Brain microvascular endothelial cell (primary cell): Measurements from ENCODE around the gene PARP3.

Experiments
- DNase-seq: peaks from one replicate; pipeline ENCODE4 v3.0.0-alpha.2; 2020
- H3K27ac ChIP-seq: fragments of 250-450 bp; sonication (Bioruptor Pico); 2 replicates; pipeline ENCODE4 v1.5.1; 2020; ENCODE audit warnings: mild to moderate bottlenecking, moderate library complexity
- H3K27me3 ChIP-seq: fragments of 250-450 bp; sonication (Bioruptor Pico); replicated peaks from 2 replicates; pipeline ENCODE4 v1.5.1; 2020; ENCODE audit warnings: mild to moderate bottlenecking
- H3K36me3 ChIP-seq: fragments of 250-450 bp; sonication (Bioruptor Pico); replicated peaks from 2 replicates; pipeline ENCODE4 v1.5.1; 2020; ENCODE audit warnings: mild to moderate bottlenecking
- H3K4me3 ChIP-seq: 2 replicates; pipeline ENCODE4 v1.5.1; 2011; ENCODE audit warnings: low read depth, mild to moderate bottlenecking, control low read depth, low read length, moderate library complexity
- CTCF ChIP-seq: IDR thresholded peaks from 2 replicates; pipeline ENCODE4 v1.5.1; 2011; ENCODE audit warnings: low read depth, mild to moderate bottlenecking, moderate library complexity, low read length, control low read depth, inconsistent platforms; ENCODE audit errors: missing control alignments
- in situ Hi-C: cut with HindIII; loops from 2 replicates; pipeline ENCODE4 v1.10.0; 2017; ENCODE audit warnings: low sequenced_read_pairs, low pct_ligation_motif_present

PARP3 gene

GRCh38 chr3:51954713-51955112 is 12.6 kb downstream of the PARP3 start:
- in situ Hi-C loops: no loop called here
- no peak for DNase-seq
- H3K36me3 ChIP-seq: peaks cover under 1% of the 10 kb centered on the region
- no peak for TF ChIP-seq CTCF
- no peak overlapping the region for H3K4me3 ChIP-seq
- no peaks in the 10 kb centered on the region for H3K27me3 ChIP-seq
- no peak overlapping the region for H3K27ac ChIP-seq

- H3K36me3 ChIP-seq: peaks cover 2% of the 10 kb centered on the region
- in situ Hi-C loops: no loop called here
- no peak for TF ChIP-seq CTCF
- no peak for DNase-seq
- H3K27me3 ChIP-seq: no peaks in the 10 kb centered on the region
- H3K4me3 ChIP-seq: peak within 1 kb of the TSS; percentile 29
- H3K27ac ChIP-seq: no peak within 1 kb of the TSS
Observed at GRCh38 chr3:51955175-51955892, 13.2 kb downstream of the PARP3 start, which contains the start of gene GPR62. GPR62 (plus strand) TSS chr3:51955381; CDS start chr3:51955653, 272 bp downstream.

- TF ChIP-seq CTCF: peak; percentile 71
- Histone ChIP-seq H3K36me3 (peaks cover 2% of the 10 kb centered on the region), H3K27me3 (no peaks in the 10 kb centered on the region), H3K4me3 (peak overlapping the region; percentile 29), H3K27ac (no peak overlapping the region)
- DNase-seq: no peak
- in situ Hi-C loops: no loop called here
Observed at GRCh38 chr3:51955893-51956770, 14.0 kb downstream of the PARP3 start.

GRCh38 chr3:51957520-51958205 is 15.5 kb downstream of the PARP3 start:
- peak; percentile 18 for TF ChIP-seq CTCF
- no peak overlapping the region for H3K27ac ChIP-seq
- H3K4me3 ChIP-seq: no peak overlapping the region
- in situ Hi-C loops: no loop called here
- DNase-seq: no peak
- no peaks in the 10 kb centered on the region for H3K27me3 ChIP-seq
- H3K36me3 ChIP-seq: peaks cover 2% of the 10 kb centered on the region

- peaks cover 2% of the 10 kb centered on the region for H3K36me3 ChIP-seq
- H3K4me3 ChIP-seq: no peak overlapping the region
- DNase-seq: no peak
- no peaks in the 10 kb centered on the region for H3K27me3 ChIP-seq
- in situ Hi-C loops: no loop called here
- TF ChIP-seq CTCF: no peak
- no peak overlapping the region for H3K27ac ChIP-seq
Observed at GRCh38 chr3:51958603-51959521, 16.7 kb downstream of the PARP3 start.
